IMR-90 (cell line): ENCODE measurements around the gene OR5B2. TPM values are rescaled to one million over a fixed set of nuclear protein-coding genes. Genes with fewer than 3 reads are reported as not detected.

Experiments used
- ATAC-seq: fragments of 200-7000 bp; cut with Tn5 transposase; 2 replicates; pipeline ENCODE4 v1.9.1; 2020; ENCODE audit warnings: low read depth, mild to moderate bottlenecking, moderate library complexity
- BruUV-seq: library from RNA; stranded (reverse); fragments of 400-500 nt; replicated peaks from 2 replicates; lab custom pipeline; 2021; lab: Mats Ljungman, UMichigan
- CTCF ChIA-PET: fragments of 300-600 bp; formaldehyde crosslinking; extraction: SDS; loops from one replicate; lab custom pipeline; 2021; ENCODE audit warnings: antibody characterized with exemption; lab: Yijun Ruan, JAX
- POLR2A ChIA-PET: fragments of 300-600 bp; sonication (Branson Sonifier 250); formaldehyde crosslinking; loops from one replicate; lab custom pipeline; 2022; ENCODE audit warnings: antibody characterized with exemption; ENCODE audit not compliant: unreplicated experiment; lab: Charles Lee
- DNase-seq: peaks from one replicate; pipeline ENCODE4 v3.0.0; 2013
- H2AFZ ChIP-seq: replicated peaks from 2 replicates; pipeline ENCODE3; 2013; ENCODE audit warnings: low read length, mild to moderate bottlenecking; ENCODE audit not compliant: poor library complexity
- H2AK5ac ChIP-seq: 2 replicates; pipeline ENCODE4 v1.6.1; 2013; ENCODE audit warnings: low read depth, low read length, inconsistent platforms
- H2AK9ac ChIP-seq: replicated peaks from 2 replicates; pipeline ENCODE3; 2013; ENCODE audit warnings: mild to moderate bottlenecking, low read depth, low read length, moderate library complexity; ENCODE audit not compliant: poor library complexity
- H2BK120ac ChIP-seq: 2 replicates; pipeline ENCODE4 v1.6.1; 2013; ENCODE audit warnings: low read depth, low read length, inconsistent platforms
- H2BK15ac ChIP-seq: 3 replicates; pipeline ENCODE4 v1.6.1; 2013; ENCODE audit warnings: low read depth, low read length, inconsistent platforms
- H2BK20ac ChIP-seq: 2 replicates; pipeline ENCODE4 v1.6.1; 2013; ENCODE audit warnings: low read depth, mild to moderate bottlenecking, inconsistent platforms, low read length, moderate library complexity
- H2BK5ac ChIP-seq: 2 replicates; pipeline ENCODE4 v1.6.1; 2013; ENCODE audit warnings: mild to moderate bottlenecking, low read depth, low read length, inconsistent platforms; ENCODE audit not compliant: poor library complexity, severe bottlenecking
- H3K14ac ChIP-seq: replicated peaks from 2 replicates; pipeline ENCODE4 v1.6.1; 2013; ENCODE audit warnings: low read depth, low read length, inconsistent platforms
- H3K18ac ChIP-seq: 2 replicates; pipeline ENCODE4 v1.6.1; 2013; ENCODE audit warnings: low read depth, low read length, control low read depth
- H3K23ac ChIP-seq: 2 replicates; pipeline ENCODE4 v1.6.1; 2013; ENCODE audit warnings: low read depth, low read length, inconsistent platforms
- H3K27ac ChIP-seq: 2 replicates; pipeline ENCODE4 v1.5.1; 2013; ENCODE audit warnings: mild to moderate bottlenecking, control low read depth, low read length; ENCODE audit not compliant: insufficient read depth
- H3K27me3 ChIP-seq: 2 replicates; pipeline ENCODE4 v1.6.1; 2013; ENCODE audit warnings: low read length; ENCODE audit not compliant: control insufficient read depth, insufficient read depth
- H3K36me3 ChIP-seq: 2 replicates; pipeline ENCODE4 v1.6.1; 2013; ENCODE audit warnings: low read length, mixed read lengths; ENCODE audit not compliant: control insufficient read depth, insufficient read depth
- H3K4ac ChIP-seq: 2 replicates; pipeline ENCODE4 v1.6.1; 2013; ENCODE audit warnings: low read depth, low read length, inconsistent platforms
- H3K4me1 ChIP-seq: 2 replicates; pipeline ENCODE4 v1.6.1; 2013; ENCODE audit warnings: low read length, mixed read lengths; ENCODE audit not compliant: control insufficient read depth, insufficient read depth
- H3K4me2 ChIP-seq: 2 replicates; pipeline ENCODE4 v1.6.1; 2013; ENCODE audit warnings: low read depth, mild to moderate bottlenecking, control low read depth, low read length, moderate library complexity
- H3K4me3 ChIP-seq: 2 replicates; pipeline ENCODE4 v1.5.1; 2013; ENCODE audit warnings: low read depth, mild to moderate bottlenecking, control low read depth, low read length, moderate library complexity; ENCODE audit not compliant: insufficient read depth
- H3K56ac ChIP-seq: 2 replicates; pipeline ENCODE4 v1.6.1; 2013; ENCODE audit warnings: low read length, inconsistent platforms; ENCODE audit not compliant: insufficient read depth; ENCODE audit errors: extremely low read depth
- H3K79me1 ChIP-seq, 2 experiments: 2 replicates each; pipeline ENCODE4 v1.6.1; 2013; ENCODE audit warnings: low read length in 2 of 2, inconsistent platforms in 1 of 2, low read depth in 1 of 2
- H3K9ac ChIP-seq: 2 replicates; pipeline ENCODE4 v1.6.1; 2013; ENCODE audit warnings: low read depth, low read length, control low read depth
- H3K9me1 ChIP-seq: 2 replicates; pipeline ENCODE4 v1.6.1; 2013; ENCODE audit warnings: low read length, inconsistent platforms; ENCODE audit not compliant: insufficient read depth
- H3K9me3 ChIP-seq: 2 replicates; pipeline ENCODE4 v1.6.1; 2013; ENCODE audit warnings: low read length; ENCODE audit not compliant: control insufficient read depth, insufficient read depth
- H4K20me1 ChIP-seq: 2 replicates; pipeline ENCODE4 v1.6.1; 2013; ENCODE audit warnings: low read length, inconsistent platforms; ENCODE audit not compliant: insufficient read depth
- H4K5ac ChIP-seq: 2 replicates; pipeline ENCODE4 v1.6.1; 2013; ENCODE audit warnings: mild to moderate bottlenecking, low read depth, low read length, control low read depth
- H4K8ac ChIP-seq, 2 experiments: 2 replicates each; pipeline ENCODE4 v1.6.1; 2013; ENCODE audit warnings: low read depth in 2 of 2, low read length in 2 of 2, control low read depth in 1 of 2, inconsistent platforms in 1 of 2
- H4K91ac ChIP-seq: 2 replicates; pipeline ENCODE4 v1.6.1; 2013; ENCODE audit warnings: low read depth, low read length, inconsistent platforms; ENCODE audit not compliant: insufficient read depth
- CEBPB ChIP-seq: IDR thresholded peaks from 2 replicates; pipeline ENCODE4 v1.6.1; 2012; ENCODE audit warnings: low read depth, low read length, improper control_type of control experiment
- WGBS, 2 experiments: methylation state at CpG; one replicate each; pipeline versions ENCODE4 v1.1.5 to v1.1.7; 2013; ENCODE audit warnings: missing lambda C conversion rate in 2 of 2; ENCODE audit not compliant: insufficient read length in 1 of 2; ENCODE audit errors: extremely low coverage in 2 of 2; 5-methylcytosine and 5-hydroxymethylcytosine counted together
- dilution Hi-C: fragments of 300-500 bp; cut with HindIII; formaldehyde crosslinking; loops from one replicate; pipeline ENCODE4 v1.14.3; 2018; ENCODE audit warnings: low sequenced_read_pairs; ENCODE audit not compliant: unreplicated experiment
- in situ Hi-C: fragments of 300-500 bp; cut with MboI; formaldehyde crosslinking; loops from 3 replicates; pipeline ENCODE4 v1.14.3; 2019; ENCODE audit warnings: low sequenced_read_pairs, inconsistent platforms, mixed read lengths
- intact Hi-C: fragments of 100-400 bp; cut with micrococcal nuclease; formaldehyde crosslinking; loops from 2 replicates; pipeline ENCODE4 v1.10.0; 2022
- polyA plus RNA-seq, 3 experiments: library from polyadenylated mRNA; depleted of rRNA; stranded (reverse); fragments of >200 nt; gene quantifications; 2 replicates each; pipeline ENCODE4 v1.2.3, GENCODE V29; 2012; ENCODE audit warnings: low replicate concordance in 1 of 3
- total RNA-seq: library from RNA; depleted of rRNA; stranded (reverse); fragments of >200 nt; gene quantifications from 2 replicates; pipeline ENCODE4 v1.2.3, GENCODE V29; 2012
- TF ChIP-seq, protein P1 (sequence below): fragments of 150-350 bp; IDR thresholded peaks from 2 replicates; pipeline ENCODE4 v1.6.1; 2017; ENCODE audit warnings: mild to moderate bottlenecking, antibody characterized with exemption, low read length, low read depth

The OR5B2 gene
- total and polyA plus RNA-seq, 2 of the 4 experiments (the other 2 are of a cell fraction), result not detected

DNA sequence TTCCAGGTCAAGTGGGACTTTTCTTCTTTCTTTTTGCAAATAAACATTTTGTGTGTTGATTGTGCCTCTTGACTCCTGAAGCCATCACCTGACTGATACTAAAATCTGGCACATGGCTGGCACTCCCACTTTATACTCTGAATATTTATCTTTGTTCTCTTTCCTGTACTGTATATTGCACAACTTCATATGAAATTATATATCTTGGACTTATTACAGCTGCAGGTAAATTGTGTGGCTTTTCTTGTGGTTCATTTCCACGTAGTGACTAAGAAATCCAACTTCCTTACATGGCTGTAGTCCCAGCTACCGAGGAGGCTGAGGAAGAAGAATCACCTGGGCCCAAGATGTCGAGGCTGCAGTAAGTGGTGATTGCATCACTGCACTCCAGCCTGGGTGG, 37.8 kb upstream of the OR5B2 start:
- Histone ChIP-seq H2AFZ (no peak overlapping the region), H2AK5ac (0 out of 2 replicates have a peak overlapping the region, but pooled peaks have one; percentile 33), H3K27ac (peak overlapping the region; percentile 41; the same call in 1 of the 2 replicates), H3K14ac (no peak overlapping the region), H3K9me3 (peaks cover 5% of the 10 kb centered on the region; the same call in 1 of the 2 replicates), H3K9ac (no peak overlapping the region), H3K18ac (peak overlapping the region; percentile 66; the same call in 1 of the 2 replicates), H4K20me1 (no peaks in the 10 kb centered on the region), H3K23ac (no peak overlapping the region), H3K4me3 (no peak overlapping the region), H4K91ac (no peak overlapping the region), H3K4me2 (no peak overlapping the region), H3K9me1 (no peaks in the 10 kb centered on the region), H3K36me3 (no peaks in the 10 kb centered on the region), H2AK9ac (no peak overlapping the region), H2BK15ac (no peak overlapping the region), H3K4me1 (peaks cover 2% of the 10 kb centered on the region; the same call in 1 of the 2 replicates), H4K5ac (peak overlapping the region; percentile 52; the same call in 1 of the 2 replicates), H3K79me1 (no peaks in the 10 kb centered on the region), H2BK120ac (peak overlapping the region; percentile 32; the same call in 1 of the 2 replicates), H3K56ac (no peak overlapping the region), H2BK20ac (no peak overlapping the region), H3K4ac (no peak overlapping the region), H2BK5ac (peak overlapping the region; percentile 64), H4K8ac (peak overlapping the region in 1 of 2 experiments; percentile 43; a peak in 2 of 4 replicates), H3K27me3 (no peaks in the 10 kb centered on the region)
- DNase-seq (no peak), ATAC-seq (peak; percentile 29; the same call in 1 of the 2 replicates)
- TF ChIP-seq CEBPB, result peak; percentile 64
- TF ChIP-seq, protein P1, sequence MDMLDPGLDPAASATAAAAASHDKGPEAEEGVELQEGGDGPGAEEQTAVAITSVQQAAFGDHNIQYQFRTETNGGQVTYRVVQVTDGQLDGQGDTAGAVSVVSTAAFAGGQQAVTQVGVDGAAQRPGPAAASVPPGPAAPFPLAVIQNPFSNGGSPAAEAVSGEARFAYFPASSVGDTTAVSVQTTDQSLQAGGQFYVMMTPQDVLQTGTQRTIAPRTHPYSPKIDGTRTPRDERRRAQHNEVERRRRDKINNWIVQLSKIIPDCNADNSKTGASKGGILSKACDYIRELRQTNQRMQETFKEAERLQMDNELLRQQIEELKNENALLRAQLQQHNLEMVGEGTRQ, result no peak
- ChIA-PET CTCF (no interaction called here), POLR2A (no interaction called here)
- in situ Hi-C loops, result no loop called here
- dilution Hi-C loops, result no loop called here
- BruUV-seq, result no TSS peak
- intact Hi-C loops, result no loop called here
- WGBS, 2 experiments, result no CpG with 5 or more reads among the region's 3 CpGs
